Measurements from ENCODE around the gene MED26.

MED26 gene

DNA sequence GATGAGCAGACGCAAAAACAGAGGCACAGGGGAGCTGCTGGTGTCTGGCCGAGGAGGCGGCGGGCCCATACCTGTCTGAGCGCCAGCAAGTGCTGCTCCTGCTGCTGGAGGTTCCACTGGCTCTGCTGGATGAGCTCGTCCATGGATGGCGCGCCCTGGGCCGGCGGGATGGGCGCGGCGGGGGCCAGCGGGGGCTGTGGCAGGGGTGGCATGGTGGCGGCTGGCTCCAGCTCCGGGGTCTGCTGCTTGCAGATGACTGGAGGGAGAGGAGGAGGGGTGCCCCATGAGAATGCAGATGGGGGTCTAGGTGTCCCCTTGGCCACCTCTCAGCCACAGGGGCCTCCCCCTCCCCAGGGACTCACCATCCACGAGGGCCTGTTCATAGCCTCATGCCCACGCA, 92.6 kb downstream of the MED26 start:
- DNase-seq, result no peak

DNA sequence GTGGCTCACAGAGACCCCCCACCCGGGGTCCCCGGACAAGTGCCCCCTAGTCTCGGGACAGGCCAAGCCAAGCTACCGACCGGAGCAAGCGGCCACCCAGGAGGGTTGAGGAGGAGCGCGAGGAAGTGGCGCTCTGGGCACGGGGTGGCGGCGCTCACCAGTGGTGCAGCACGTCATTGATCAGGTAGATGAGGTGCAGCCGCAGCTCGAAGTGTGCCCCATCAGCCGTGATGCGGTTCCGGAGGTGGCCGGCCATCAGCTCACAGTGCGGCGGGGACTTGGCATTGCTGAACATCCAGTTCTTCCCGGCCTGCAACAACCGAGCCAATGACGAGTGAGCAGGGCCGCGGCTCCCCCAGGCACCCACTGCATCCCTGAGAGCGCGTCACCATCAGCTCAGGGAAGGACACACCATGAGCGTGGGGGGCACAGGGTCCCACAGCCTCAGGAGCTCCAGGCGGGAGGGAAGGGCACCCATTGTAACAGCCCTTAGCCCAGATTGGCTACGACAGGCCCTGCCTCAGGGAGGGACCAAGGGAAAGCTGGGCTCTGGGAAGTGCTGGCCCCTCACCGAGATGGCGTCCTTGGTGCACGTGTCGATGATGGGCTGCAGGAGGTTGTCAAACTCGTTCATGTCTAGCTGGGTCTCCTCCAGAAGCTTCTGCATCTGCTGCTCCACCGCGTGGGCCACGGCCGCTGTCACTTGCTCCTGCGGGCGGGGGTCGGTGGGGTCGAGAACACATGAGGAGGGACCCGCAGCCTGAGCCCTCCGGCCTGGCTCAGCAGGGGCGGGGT, 95.4 kb downstream of the MED26 start:
- no peak for DNase-seq

- DNase-seq, result no peak
Measured at GRCh38 chr19:16531380-16531669, 96.7 kb downstream of the MED26 start.

GRCh38 chr19:16530540-16531379, 97.2 kb downstream of the MED26 start:
- DNase-seq, result no peak

- no peak for DNase-seq
Measured at GRCh38 chr19:16529466-16530144, 98.4 kb downstream of the MED26 start.

GRCh38 chr19:16527971-16528521, 100.0 kb downstream of the MED26 start:
- peak; percentile 72 for DNase-seq

DNA sequence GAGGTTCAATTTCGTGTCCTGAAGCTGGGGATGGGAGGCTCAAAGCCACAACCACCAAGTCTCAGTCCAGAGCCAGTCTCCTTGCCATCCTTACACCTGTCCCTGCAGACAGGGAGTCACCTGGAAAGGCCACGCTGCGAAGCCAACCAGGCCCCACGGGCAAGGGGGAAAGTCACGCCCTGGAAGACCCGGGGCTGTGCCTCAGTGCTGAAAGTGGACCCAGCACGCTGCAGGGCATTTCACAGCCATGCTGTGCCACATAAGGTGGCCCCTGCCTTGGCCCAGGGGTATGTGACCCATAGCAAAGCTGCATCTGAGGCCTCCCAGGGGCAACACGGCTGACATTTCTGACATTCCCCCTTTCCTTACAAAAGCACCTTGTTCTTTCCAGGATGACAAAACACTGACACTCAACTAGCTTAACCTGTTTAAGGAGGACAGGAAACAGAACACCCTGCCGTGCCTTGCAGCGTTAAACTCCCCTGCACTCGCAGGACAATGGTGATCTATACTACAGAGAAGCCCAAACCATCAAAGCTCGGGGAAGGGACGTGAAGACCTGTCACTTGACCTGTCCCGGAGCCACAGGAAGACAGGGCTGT, 100.6 kb downstream of the MED26 start:
- DNase-seq, result no peak

- no peak for DNase-seq
Measured at GRCh38 chr19:16525751-16526481, 102.1 kb downstream of the MED26 start.

DNA sequence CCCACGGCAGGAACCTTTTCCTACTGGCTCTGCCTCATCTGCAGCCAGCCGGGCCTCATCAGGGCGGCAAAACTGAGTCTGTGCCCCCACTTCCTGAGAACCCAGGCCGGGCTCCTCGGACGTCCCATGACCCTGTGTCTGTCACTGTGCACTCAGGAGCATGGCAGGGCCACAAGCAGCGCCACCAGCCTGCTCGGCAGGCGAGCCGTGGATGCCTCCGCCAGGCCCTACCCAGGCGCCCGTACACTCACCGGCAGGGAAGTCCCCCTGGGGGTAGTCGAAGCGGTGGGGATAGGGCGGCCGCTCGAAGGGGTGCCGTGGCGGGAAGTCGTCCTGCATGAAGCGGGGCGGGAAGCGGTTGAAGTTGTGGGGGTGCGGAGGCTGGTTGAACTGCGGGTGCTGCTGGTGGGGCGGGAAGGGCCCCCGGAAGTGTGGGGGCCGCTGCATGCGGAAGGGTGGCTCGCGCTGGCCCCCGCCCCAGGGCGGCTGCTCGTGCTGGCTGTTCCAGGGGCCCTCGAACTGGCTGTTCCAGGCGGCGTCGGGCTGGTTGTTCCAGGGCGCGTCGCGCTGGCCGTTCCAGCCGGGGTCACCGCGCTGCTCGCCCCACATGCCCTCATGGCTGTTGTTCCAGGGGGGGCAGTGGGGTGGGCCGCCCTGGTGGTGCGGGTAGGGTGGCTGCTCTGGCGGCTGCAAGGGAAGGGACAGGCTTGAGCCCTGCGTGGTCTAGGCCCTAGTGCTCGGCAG, 102.8 kb downstream of the MED26 start:
- no peak for DNase-seq
